ENCODE measurements around the gene STT3B. TPM values are rescaled to one million over a fixed set of nuclear protein-coding genes. Genes with fewer than 3 reads are reported as not detected.

Gene STT3B
- total RNA-seq, 1 experiment from 2014 or later: 74.7 TPM

- DNase-seq (ENCODE audit: low read depth): no peak
Observed at GRCh38 chr3:31648286-31648968, 115.7 kb downstream of the STT3B start.

- no peak for DNase-seq (ENCODE audit: low read depth)
Observed at GRCh38 chr3:31652296-31652695, 119.6 kb downstream of the STT3B start.

GRCh38 chr3:31653464-31653863, 120.7 kb downstream of the STT3B start:
- DNase-seq (ENCODE audit: low read depth): no peak

- no peak for DNase-seq (ENCODE audit: low read depth)
Observed at GRCh38 chr3:31654998-31655397, 122.3 kb downstream of the STT3B start.

GRCh38 chr3:31659246-31659645, 126.5 kb downstream of the STT3B start:
- no peak for DNase-seq (ENCODE audit: low read depth)

GRCh38 chr3:31661286-31661685, 128.6 kb downstream of the STT3B start:
- DNase-seq (ENCODE audit: low read depth): no peak

GRCh38 chr3:31661993-31662670, 129.4 kb downstream of the STT3B start:
- DNase-seq (ENCODE audit: low read depth): no peak

GRCh38 chr3:31664031-31664430, 131.3 kb downstream of the STT3B start:
- no peak for DNase-seq (ENCODE audit: low read depth)

- no peak for DNase-seq (ENCODE audit: low read depth)
Observed at GRCh38 chr3:31667582-31667981, 134.9 kb downstream of the STT3B start.

- DNase-seq (ENCODE audit: low read depth): no peak
Observed at GRCh38 chr3:31668242-31668641, 135.5 kb downstream of the STT3B start.

- DNase-seq (ENCODE audit: low read depth): no peak
Observed at GRCh38 chr3:31670136-31670535, 137.4 kb downstream of the STT3B start.

- DNase-seq (ENCODE audit: low read depth): no peak
Observed at GRCh38 chr3:31670722-31671121, 138.0 kb downstream of the STT3B start.

GRCh38 chr3:31671451-31671850, 138.7 kb downstream of the STT3B start:
- no peak for DNase-seq (ENCODE audit: low read depth)

GRCh38 chr3:31671976-31672375, 139.3 kb downstream of the STT3B start:
- DNase-seq (ENCODE audit: low read depth): no peak

- DNase-seq (ENCODE audit: low read depth): no peak
Observed at GRCh38 chr3:31673950-31674349, 141.2 kb downstream of the STT3B start.

GRCh38 chr3:31676556-31676955, 143.8 kb downstream of the STT3B start:
- no peak for DNase-seq (ENCODE audit: low read depth)

GRCh38 chr3:31680072-31680870, 147.5 kb downstream of the STT3B start:
- no peak for DNase-seq (ENCODE audit: low read depth)
